ENCODE measurements around the gene PALD1.
"Not testable (repeated sequence)": the region's sequence is repeated elsewhere in the genome, so short reads cannot be mapped to it uniquely, and the experiment has no call there.

PALD1 gene

DNA sequence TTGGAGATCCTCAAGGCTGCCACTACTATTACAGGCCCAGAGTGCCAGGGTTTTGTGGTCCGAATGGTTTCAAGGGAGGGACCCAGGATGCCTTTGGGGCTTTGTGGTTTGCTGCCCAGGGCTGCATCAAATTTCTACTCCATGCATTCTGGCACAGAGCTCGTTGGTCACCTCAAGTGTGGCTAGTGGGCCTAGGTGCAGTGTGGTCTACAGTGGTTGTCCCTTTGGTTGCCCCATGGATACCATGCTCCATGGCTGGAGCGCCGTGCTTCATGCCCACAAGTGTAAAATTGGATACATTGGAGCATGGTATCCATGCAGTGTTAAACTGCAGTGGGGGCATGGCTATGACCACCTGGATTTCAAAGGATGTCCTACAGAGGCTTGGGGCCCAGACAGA, 129.4 kb downstream of the PALD1 start:
- no peak for TF ChIP-seq ZNF274 (IDR thresholded peaks at IDR 0.05; ENCODE audit: low read depth, low read length)
- no peak overlapping the region for H3K4me3 ChIP-seq (ENCODE audit: low read length)

DNA sequence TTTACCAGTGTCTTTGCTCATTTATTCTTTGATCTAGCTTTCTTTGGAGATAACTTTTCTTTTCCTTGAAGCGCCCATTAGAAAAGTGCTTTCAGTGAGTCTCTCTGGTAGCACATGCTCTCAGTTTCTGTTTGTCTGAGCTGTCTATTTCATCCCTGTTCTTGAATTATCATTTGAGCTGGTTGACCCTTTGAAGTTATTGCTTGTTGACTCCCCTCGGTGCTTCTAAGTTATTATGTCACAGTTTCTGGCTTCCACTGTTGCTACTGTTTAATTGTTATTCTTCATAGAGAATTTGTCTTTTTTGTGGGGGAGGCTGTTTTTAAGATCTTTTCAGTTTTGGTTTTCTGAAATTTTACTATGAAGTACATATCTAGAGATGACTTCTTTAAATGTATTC, 135.4 kb downstream of the PALD1 start:
- no peak overlapping the region for H3K4me3 ChIP-seq (ENCODE audit: low read length)
- no peak for TF ChIP-seq ZNF274 (IDR thresholded peaks at IDR 0.05; ENCODE audit: low read depth, low read length)

DNA sequence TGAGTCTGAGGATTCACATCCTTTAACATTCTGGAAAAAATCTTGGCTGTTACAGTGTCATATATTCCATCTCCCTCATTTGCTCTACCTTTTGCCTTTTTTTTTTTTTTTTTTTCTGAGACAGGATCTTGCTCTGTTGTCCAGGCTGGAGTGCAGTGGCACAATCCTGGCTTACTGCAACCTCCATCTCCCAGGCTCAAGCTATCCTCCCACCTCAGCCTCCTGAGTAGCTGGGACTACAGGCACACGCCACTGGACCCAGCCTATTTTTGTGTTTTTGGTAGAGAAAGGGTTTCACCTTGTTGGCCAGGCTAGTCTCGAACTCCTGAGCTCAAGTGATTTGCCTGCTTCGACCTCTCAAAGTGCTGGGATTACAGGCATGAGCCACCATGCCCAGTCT, 135.8 kb downstream of the PALD1 start:
- H3K4me3 ChIP-seq (ENCODE audit: low read length) = not testable (repeated sequence)

DNA sequence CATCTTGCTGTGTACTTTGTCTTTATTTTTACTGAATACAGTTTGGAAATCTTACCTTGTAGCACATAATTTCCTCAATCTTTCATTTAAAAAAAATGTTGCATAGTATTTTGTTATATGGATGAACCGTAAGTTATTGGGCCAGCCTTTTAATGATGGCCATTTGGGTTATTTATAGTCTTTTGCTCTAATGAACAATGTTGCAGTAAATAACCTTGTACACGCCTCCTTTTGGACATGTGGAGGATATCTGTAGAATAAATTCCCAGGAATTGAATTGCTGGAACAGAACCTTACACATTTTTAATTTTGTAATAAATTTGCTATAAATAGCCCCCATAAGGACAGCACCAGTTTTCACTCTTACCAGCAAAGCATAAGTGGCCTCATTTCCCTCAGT, 136.6 kb downstream of the PALD1 start:
- H3K4me3 ChIP-seq (ENCODE audit: low read length) = no peak overlapping the region
- TF ChIP-seq ZNF274 (IDR thresholded peaks at IDR 0.05; ENCODE audit: low read depth, low read length) = no peak

DNA sequence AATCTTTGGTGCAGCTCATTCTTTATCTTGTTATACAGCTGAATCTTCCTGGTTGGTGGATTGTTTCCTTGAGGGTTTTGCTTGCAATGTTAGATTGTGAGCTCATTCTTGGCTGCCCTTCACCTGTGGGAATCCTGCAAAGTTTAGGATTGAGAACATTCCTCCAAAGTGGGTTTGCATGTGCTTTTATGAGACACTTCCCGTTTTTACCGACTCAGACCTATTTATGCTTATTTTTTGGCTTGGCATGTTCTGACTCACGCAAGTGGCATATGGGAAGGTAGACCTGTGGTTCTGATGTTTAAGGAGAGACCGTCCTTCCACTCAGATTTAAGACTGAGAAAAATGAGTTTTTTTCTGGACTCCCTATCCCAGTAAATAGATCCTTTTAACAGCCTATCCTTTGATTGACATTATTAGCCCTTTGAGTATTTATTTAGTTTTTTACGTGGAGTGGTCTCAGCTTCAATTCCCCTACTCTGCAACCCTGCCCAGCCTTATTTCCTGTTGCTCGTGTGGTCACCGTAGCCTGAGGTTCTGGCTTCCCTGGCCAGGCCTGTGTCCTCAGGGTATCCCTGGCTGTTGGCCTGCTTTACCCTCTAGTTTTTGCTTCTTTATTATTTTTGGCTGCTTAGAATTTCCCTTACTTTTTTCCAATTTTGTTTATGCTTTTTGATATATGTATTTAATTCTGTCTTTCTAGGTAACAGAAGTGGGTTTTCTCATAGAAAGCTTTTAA, 137.4 kb downstream of the PALD1 start:
- no peak overlapping the region for H3K4me3 ChIP-seq (ENCODE audit: low read length)

GRCh38 chr10:70616761-70617160, 138.2 kb downstream of the PALD1 start:
- no peak for TF ChIP-seq ZNF274 (IDR thresholded peaks at IDR 0.05; ENCODE audit: low read depth, low read length)
- no peak overlapping the region for H3K4me3 ChIP-seq (ENCODE audit: low read length)

More for the DNA sequence above, 137.4 kb downstream of the PALD1 start:
- no peak for TF ChIP-seq ZNF274 (IDR thresholded peaks at IDR 0.05; ENCODE audit: low read depth, low read length)
